Right renal cortex interstitium (tissue), 3 donors: ENCODE results near the gene PLXNB1. TPM values are rescaled to one million over a fixed set of nuclear protein-coding genes. Genes with fewer than 3 reads are reported as not detected.
"Not testable (repeated sequence)": the region's sequence is repeated elsewhere in the genome, so short reads cannot be mapped to it uniquely, and the experiment has no call there.

ENCODE experiments used
- DNase-seq, 3 donors: peaks; one replicate each; pipeline ENCODE4 v3.0.0-alpha.2; 2013; ENCODE audit warnings: low read depth in 3 of 3, low spot score in 2 of 3
- polyA plus RNA-seq, 3 donors: library from polyadenylated mRNA; unstranded; fragments of 120-200 nt; gene quantifications; one replicate each; pipeline ENCODE4 v1.2.1, GENCODE V29; 2013; ENCODE audit not compliant: insufficient read length in 3 of 3

The PLXNB1 gene, protein sequence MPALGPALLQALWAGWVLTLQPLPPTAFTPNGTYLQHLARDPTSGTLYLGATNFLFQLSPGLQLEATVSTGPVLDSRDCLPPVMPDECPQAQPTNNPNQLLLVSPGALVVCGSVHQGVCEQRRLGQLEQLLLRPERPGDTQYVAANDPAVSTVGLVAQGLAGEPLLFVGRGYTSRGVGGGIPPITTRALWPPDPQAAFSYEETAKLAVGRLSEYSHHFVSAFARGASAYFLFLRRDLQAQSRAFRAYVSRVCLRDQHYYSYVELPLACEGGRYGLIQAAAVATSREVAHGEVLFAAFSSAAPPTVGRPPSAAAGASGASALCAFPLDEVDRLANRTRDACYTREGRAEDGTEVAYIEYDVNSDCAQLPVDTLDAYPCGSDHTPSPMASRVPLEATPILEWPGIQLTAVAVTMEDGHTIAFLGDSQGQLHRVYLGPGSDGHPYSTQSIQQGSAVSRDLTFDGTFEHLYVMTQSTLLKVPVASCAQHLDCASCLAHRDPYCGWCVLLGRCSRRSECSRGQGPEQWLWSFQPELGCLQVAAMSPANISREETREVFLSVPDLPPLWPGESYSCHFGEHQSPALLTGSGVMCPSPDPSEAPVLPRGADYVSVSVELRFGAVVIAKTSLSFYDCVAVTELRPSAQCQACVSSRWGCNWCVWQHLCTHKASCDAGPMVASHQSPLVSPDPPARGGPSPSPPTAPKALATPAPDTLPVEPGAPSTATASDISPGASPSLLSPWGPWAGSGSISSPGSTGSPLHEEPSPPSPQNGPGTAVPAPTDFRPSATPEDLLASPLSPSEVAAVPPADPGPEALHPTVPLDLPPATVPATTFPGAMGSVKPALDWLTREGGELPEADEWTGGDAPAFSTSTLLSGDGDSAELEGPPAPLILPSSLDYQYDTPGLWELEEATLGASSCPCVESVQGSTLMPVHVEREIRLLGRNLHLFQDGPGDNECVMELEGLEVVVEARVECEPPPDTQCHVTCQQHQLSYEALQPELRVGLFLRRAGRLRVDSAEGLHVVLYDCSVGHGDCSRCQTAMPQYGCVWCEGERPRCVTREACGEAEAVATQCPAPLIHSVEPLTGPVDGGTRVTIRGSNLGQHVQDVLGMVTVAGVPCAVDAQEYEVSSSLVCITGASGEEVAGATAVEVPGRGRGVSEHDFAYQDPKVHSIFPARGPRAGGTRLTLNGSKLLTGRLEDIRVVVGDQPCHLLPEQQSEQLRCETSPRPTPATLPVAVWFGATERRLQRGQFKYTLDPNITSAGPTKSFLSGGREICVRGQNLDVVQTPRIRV (N-terminal part only)
- polyA plus RNA-seq: 100 to 1,000 TPM; 140 to 172 (median 150) TPM

DNA sequence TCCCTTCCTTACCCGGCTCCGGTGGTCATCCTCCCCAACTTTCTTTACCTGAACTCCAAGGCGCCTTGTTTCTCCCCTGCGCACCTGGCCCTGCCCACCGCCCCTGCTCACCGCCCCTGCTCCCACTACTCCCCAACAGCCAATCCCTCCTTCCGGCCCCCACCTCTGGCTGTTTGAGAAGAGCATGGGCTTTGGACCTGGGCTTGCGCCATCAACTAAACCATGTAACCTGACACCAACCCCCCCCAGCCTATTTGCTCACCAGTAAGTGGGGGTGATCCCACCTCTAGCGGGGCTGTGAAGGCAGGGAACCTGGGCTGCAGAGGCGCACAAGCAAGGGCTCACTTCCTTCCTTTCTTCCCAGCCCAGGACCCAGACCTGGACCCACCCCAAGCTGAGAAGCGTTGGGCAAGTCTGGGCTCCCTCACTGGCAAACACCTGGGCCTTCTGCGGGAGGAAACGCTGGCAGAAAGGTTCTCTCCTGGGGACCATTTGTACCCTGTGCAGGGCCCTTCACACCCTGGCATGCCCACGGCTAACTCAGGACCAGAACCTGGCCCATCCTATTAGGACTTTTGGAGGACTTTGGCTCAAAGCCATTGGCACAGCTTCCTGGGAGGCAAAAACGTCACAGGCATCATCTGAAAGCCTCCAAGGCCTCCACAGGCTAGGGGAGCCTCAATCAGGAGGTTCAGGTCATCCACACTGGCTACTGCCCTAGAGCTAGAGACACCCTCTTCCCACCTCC, at the start of gene PLXNB1:
TSS of gene PLXNB1 (minus strand) at position 127 of the 748 bp plus-strand sequence. CDS start 5,475 bp downstream, outside the sequence.
- peak in 1 of 3 donors; percentile 89 for DNase-seq

DNA sequence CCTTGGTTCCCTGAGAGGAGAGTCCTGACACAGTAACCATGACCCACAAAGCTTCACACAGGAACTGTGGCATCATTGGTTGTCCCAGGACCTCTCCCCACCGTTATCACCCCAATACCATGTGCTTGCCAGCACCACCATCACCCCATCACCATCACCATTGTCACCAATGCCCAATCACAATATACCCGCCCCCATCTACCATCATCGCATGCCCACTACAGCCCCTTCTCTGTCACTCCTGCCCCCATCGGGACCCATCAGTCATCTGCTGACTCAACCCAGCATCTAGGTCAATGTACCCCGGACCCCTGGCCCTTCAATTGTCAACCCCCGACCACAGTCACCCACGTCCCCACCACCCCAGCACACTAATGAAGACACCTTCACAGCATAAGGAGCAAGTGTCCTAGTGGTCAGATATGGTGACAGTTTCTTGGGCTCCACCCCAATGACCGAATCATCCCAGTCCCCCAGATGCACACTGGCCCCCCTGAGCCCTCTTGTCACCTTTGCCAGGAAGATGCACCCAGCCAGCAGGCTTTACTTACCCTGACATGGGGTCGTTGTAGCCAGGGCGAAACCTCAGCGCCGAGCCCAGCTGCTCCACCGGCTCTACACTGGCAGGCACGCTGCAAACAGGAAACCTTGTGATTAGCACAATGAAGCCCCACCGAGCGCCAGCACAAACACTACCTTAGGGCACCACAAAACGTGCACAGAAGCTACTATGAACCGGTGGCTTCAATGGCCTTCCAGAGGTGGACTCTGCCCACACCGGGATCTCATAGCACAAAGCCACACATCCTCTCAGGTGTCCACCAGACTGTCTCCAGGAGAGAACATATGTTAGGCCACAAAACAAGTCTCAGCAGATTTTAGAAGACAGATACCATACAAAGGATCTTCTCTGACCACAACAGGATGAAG, 49.0 kb upstream of the PLXNB1 start:
- DNase-seq: no peak

DNA sequence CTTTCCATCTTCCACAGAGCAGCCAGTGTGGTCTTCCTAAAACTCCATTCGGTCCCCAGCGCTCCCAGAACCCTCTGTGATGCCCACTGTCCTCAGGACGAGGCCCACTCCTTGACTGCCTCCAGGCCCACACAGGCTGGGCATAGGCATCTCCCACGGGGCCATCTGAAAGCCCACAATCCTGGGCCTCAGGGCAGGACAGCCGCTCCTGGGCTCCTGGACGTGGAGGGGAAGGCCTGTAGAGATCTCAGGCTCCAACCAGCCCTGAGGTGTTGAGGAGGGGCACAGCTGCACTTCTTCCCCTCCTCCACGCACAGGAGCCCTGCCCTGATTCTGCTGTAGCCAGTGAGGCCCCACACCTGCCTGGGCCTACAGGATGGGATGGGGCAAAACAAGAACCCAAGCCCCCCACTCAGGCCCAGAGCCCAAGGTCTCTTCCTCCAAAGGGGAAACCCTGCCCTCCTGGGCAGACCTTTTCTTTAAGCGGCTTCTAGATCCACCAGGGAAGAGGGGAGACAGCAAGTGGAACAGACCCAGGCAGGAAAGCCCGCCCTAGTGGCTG, 48.2 kb upstream of the PLXNB1 start:
- no peak for DNase-seq

DNA sequence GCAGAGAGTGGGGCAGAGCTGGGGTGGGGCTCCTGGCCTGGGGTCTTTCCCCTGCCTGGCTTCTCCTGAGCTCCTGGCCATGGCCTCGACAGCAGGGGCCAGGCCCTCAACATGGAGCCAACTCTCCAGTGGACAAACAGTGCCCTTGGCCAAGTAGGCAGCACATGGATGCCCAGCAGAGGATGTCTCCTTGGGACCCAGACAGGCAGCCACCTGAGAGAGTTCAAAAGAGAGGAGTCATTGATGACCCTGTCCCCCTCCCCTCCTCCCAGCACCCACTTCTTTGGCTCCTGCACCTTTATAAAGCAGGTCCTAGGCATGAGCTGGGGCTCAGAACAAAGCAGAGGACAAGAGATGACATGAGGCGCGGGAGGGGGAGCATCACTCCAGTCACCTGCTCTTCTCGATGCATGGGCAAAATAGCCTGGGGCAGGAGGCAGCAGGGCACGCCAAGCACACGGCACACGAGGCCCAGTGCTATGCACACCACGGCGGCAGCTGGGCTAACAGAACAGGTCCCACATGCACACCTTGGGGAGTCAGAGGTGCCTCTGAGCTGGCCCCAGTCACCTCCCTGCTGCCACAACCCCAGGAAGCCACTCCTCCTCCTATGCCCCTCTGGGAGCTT, 46.7 kb upstream of the PLXNB1 start:
- no peak for DNase-seq

DNA sequence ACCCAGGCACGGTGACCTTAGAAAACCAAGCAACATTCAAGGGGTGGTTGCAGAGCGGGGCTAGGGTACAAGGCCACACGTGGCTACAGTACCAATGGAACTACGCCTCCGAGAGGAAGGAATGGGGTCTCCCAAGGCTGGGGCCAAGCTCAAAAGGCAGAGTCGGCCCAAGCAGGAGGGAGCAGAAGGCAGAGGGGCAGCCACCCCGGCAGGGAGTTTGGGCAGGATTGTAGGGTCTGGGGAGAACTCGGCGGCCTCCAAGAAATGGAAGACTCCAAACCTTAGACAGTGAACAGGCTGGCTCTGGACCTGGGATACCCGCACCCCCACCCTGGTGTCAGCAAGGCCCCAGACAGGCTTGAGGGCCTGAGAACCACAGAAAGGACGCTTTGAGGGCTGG, 45.3 kb upstream of the PLXNB1 start:
- no peak for DNase-seq

DNA sequence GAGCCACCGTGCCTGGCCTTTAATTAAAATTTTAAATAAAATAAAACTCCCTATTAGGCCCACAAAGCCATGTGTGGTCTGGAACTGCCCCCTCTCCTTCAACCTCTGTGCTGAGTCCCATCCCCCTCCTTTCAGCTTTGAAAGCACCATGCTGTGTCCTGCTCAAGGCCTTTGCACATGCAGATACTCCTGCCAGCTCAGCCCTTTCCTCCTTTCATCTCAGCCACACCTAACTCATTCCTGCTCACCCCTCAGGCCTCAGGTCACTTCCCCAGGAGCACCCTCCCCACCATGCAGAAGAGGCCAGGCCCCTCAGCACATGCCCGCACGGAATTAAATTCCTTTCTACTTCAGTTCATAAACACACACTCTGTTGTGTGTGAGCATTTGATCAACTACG, 44.7 kb upstream of the PLXNB1 start:
- DNase-seq: no peak

DNA sequence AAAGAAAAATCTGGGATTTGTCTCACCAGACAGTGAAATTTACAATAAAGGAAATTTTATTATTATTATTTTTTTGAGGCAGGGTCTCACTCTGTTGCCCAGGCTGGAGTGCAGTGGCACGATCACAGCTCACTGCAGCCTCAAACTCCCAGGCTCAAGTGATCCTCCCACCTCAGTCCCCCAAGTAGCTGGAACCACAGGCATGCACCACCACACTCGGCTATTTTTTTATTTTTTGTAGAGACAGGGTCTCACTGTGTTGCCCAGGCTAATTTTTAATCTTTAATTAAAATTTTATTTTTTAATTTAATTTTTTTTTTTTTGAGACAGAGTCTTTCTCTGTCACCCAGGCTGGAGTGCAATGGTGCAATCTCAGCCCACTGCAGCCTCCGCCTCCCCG, 44.1 kb upstream of the PLXNB1 start:
- not testable (repeated sequence) for DNase-seq

DNA sequence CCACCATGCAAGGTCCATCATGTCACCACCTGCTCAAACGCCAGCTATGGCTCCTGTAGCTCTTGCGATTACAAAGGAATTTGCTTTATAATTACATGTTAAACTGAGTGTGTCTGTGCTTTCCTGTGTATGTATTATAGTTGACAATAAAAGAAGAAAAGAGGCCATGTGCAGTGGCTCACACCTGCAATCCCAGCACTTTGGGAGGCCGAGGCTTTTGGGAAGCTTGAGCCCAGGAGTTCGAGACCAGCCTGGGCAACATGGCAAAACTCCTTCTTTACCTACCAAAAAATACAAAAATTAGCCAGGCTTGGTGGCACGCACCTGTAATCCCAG, 43.7 kb upstream of the PLXNB1 start:
- no peak for DNase-seq

DNA sequence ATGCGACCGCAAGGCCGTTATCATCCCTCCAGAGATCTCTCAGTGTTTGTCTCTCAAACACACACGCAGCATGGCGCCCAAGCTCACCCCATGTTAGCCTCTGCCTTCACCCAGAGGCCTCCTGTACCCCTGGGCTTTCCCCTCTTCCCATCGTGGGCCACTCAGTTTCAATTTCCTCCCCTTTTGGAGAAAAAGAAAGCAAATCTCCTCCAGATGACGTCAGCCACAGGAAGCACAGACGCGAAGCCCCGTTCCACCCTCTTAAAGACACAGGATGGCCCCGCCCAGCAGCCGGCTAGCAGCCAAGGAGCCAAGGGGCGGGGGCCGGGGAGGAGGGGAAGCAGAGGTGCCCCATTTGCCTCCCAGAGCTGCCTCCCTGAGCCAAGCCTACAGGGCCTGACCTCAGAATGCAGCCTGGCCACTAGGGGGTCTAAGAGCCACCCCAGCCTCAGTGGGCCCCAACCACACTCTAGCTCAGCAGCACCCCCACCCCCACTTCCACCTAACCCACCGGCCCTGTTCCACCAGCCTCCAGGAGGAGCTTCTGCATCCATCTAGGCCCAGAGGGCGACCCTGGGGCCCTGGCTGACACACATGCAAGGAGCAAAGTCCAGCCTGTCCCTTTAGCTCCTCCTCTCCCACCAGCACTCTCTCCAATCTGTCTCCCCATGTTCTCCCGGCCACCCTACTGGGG, 43.2 kb upstream of the PLXNB1 start:
- peak; percentile 75 to 86 (median 75) for DNase-seq

DNA sequence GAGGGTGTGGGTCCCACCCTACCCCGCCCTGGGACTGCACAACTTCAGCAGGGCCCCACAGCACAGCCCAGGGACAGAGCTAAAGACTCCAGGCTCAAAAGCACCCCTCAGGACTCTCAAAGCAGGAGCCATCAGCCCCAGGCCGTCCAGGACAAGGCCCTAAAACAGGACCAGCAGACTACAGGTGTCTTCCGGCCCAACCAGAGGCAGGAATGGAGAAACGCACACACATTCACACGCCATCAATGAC, 42.7 kb upstream of the PLXNB1 start:
- DNase-seq: no peak

DNA sequence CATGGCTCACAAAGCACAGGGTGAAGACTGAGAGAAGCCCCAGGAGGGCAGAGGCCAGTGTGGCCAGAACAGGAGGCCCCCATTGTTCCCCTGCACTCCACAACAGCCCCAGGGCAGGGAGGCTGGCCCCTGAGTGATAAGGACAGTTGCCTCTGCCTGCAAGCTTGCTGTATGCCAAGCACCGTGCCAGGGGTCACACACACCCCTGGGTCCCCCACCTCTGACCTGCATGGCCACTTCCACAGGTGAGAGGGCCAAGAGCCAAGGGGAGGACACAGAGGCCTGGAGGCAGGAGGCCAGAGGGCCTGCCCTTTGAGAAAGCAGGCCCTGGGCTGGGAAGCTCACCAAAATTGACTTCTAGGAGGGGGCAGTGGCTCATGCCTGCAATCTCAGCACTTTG, 40.4 kb upstream of the PLXNB1 start:
- DNase-seq: no peak

DNA sequence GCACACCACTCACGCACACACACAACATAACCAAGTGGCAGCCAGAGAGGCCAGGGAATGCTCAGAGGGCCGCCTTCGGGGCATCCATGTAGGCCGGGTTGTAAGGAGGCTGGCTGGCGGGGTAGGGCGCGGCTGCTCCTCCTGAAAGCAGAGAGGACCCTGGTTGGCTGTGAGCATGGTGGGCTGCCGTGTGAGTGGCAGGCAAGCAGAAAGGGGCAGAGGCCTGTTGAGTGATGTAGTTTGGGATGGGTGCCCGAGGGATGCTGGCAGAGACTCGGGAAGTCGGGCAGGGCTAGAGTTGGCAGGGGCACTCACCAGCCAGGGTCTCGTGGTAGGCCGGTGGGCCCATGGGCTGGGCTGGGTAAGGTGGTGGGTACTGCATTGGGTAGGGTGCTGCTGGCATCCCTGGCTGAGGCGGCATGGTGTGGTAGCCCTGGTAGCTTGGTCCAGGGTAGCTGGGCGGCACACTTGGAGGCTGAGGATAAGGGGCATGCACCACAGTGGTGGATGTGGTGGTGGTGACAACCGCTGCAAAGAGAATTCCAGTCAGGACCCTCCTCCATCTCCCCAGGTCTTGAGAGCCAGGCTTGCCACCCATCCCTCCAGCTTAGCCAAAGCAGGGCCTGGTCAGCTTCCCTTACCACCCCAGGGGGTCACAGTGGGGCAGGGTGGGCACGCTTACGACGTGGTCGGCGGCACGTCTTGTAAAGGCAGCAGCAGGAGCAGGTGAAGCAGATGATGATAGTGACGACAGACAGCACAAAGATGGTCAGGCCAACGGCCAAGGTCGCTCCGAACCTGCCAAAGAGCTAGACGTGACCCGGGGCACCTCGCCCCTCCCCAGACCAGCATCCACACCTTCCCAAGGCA, 39.4 kb upstream of the PLXNB1 start:
- DNase-seq: no peak

DNA sequence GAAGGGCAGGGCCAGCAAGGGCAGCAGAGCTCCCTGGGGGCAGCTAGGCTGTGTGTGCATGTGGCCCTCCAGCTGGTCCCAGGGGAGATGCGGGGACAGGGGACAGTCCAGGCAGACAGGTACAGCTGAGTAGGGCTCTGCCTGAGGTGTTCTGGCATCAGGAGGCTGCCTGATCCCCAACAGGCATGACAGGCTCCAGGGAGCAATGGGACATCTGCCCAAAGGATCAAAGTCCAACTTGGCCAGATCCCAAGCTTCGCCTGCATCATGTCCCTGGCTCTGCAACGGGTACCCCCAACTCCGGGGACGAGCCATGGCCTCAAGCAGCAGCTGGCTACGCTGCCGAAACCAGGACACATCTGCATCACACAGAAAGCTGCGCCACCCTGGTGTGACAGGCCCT, 38.4 kb upstream of the PLXNB1 start:
- DNase-seq: no peak

DNA sequence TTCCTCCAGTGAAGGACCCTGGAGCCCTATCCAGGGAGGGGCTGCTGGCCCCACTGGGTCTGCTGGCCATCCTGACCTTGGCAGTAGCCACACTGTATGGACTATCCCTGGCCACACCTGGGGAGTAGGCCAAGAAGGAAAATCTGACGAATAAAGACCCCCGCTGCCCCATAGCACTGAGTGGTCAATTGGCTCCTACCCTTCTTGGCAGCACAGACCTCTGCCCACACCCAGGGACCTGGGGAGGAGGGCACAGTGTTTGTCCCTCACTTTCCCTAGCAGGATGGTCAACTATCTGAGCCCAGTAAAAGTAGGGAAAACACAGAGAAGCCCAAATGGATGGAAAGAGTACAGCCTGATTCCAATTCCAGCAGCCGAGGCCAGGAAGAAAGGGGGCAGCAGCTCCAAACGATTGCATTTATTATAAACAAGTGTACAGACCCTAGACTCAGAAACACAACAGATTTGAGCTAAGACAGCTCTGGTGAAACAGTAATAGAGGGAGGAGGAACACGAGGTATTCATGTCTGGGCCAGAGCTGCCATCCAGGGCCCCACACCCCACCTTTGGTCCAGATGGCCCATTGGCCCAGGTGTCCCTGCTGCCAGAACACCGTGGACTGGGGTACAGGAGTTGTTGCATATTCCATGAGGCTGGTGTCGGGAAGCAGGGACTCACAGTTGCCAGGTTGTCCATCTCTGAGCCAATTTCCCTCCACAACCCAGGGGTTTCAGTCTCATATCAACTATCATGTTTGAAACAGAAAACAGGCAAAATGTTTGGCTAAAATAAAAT, 37.8 kb upstream of the PLXNB1 start:
- no peak for DNase-seq

DNA sequence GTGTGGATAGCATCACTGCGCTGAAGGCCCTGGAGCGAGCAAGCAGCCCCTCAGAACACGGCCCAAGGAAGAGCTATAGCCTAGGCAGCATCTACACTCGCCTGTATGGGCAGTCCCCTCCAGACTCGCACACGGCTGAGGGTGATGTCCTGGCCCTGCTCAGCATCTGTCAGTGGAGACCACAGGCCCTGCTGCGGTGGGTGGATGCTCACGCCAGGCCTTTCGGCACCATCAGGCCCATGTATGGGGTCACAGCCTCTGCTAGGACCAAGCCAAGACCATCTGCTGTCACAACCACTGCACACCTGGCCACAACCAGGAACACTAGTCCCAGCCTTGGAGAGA, 37.2 kb upstream of the PLXNB1 start:
- DNase-seq: no peak

DNA sequence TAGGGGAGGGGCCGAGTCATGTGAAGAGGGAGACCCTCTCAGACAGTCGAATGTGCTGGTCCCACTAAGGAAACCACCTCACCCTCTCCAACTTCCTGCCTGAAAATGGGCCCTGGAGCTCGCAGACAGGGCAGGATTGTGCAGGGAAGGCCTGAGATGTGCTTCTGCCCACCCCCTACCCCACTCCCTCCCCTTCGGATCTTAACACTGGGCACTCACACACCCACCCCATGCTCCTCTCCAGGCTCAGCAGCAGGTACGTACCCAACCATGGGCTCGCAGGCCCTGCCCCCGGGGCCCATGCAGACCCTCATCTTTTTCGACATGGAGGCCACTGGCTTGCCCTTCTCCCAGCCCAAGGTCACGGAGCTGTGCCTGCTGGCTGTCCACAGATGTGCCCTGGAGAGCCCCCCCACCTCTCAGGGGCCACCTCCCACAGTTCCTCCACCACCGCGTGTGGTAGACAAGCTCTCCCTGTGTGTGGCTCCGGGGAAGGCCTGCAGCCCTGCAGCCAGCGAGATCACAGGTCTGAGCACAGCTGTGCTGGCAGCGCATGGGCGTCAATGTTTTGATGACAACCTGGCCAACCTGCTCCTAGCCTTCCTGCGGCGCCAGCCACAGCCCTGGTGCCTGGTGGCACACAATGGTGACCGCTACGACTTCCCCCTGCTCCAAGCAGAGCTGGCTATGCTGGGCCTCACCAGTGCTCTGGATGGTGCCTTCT, 36.7 kb upstream of the PLXNB1 start:
- no peak for DNase-seq
